WTC11 (cell line): ENCODE results near the gene PHACTR3. TPM values are rescaled to one million over a fixed set of nuclear protein-coding genes. Genes with fewer than 3 reads are reported as not detected.

ENCODE experiments used
- ATAC-seq: fragments of 200-7000 bp; cut with Tn5 transposase; 2 replicates; pipeline ENCODE4 v1.10.0; 2021; ENCODE audit warnings: mild to moderate bottlenecking, moderate library complexity
- CTCF ChIA-PET: fragments of 300-600 bp; sonication (Branson Sonifier 250); formaldehyde crosslinking; loops from one replicate; lab custom pipeline; 2021; ENCODE audit warnings: antibody characterized with exemption; lab: Charles Lee
- POLR2A ChIA-PET: fragments of 350-600 bp; sonication (Branson Sonifier 250); formaldehyde crosslinking; loops from one replicate; lab custom pipeline; 2021; ENCODE audit warnings: antibody characterized with exemption; lab: Charles Lee
- DNase-seq: peaks from one replicate; pipeline ENCODE4 v3.0.0; 2021; ENCODE audit warnings: low spot score
- H3K27ac Mint-ChIP-seq: 2 replicates; pipeline ENCODE4 v1.8.0; 2021; ENCODE audit warnings: mixed read lengths
- H3K27me3 Mint-ChIP-seq: 2 replicates; pipeline ENCODE4 v1.8.0; 2021; ENCODE audit warnings: low read depth, mild to moderate bottlenecking, moderate library complexity, mixed read lengths
- H3K36me3 Mint-ChIP-seq: 2 replicates; pipeline ENCODE4 v1.8.0; 2021; ENCODE audit warnings: mixed read lengths
- H3K4me1 Mint-ChIP-seq: 2 replicates; pipeline ENCODE4 v1.8.0; 2022; ENCODE audit warnings: mixed read lengths
- H3K4me3 Mint-ChIP-seq: 2 replicates; pipeline ENCODE4 v1.8.0; 2021; ENCODE audit warnings: mild to moderate bottlenecking, moderate library complexity, mixed read lengths
- H3K9me3 Mint-ChIP-seq: 2 replicates; pipeline ENCODE4 v1.8.0; 2021; ENCODE audit warnings: mixed read lengths
- ATF1 ChIP-seq: sonication (generic); formaldehyde crosslinking; IDR thresholded peaks from 2 replicates; pipeline ENCODE4 v1.8.1; 2023; ENCODE audit warnings: mild to moderate bottlenecking, moderate library complexity, missing genetic modification reagents
- CBFB ChIP-seq: sonication (generic); formaldehyde crosslinking; IDR thresholded peaks from 2 replicates; pipeline ENCODE4 v1.8.1; 2022; ENCODE audit warnings: mild to moderate bottlenecking, low read depth, missing genetic modification reagents
- FOXJ3 ChIP-seq: sonication (generic); formaldehyde crosslinking; IDR thresholded peaks from 2 replicates; pipeline ENCODE4 v1.9.0; 2021; ENCODE audit warnings: missing genetic modification reagents, mild to moderate bottlenecking, borderline replicate concordance
- FOXP1 ChIP-seq: sonication (generic); formaldehyde crosslinking; IDR thresholded peaks from 2 replicates; pipeline ENCODE4 v1.8.0; 2022; ENCODE audit warnings: missing genetic modification reagents, mild to moderate bottlenecking, moderate library complexity, borderline replicate concordance
- HMGA2 ChIP-seq: fragments of 250-450 bp; sonication (Bioruptor Pico); IDR thresholded peaks from 2 replicates; pipeline ENCODE4 v1.4.0; 2021; ENCODE audit warnings: mild to moderate bottlenecking, moderate library complexity
- JAZF1 ChIP-seq: fragments of 250-450 bp; sonication (Bioruptor Pico); IDR thresholded peaks from 2 replicates; pipeline ENCODE4 v1.9.0; 2021; ENCODE audit warnings: moderate library complexity, mild to moderate bottlenecking, inconsistent platforms
- MYBL2 ChIP-seq: sonication (generic); formaldehyde crosslinking; IDR thresholded peaks from 2 replicates; pipeline ENCODE4 v1.8.1; 2023; ENCODE audit warnings: mild to moderate bottlenecking, moderate library complexity, missing genetic modification reagents
- NFYB ChIP-seq: sonication (generic); formaldehyde crosslinking; conservative IDR thresholded peaks from 2 replicates; pipeline ENCODE4 v1.8.0; 2022; ENCODE audit warnings: low read depth, missing genetic modification reagents
- RORB ChIP-seq: fragments of 250-450 bp; sonication (Bioruptor Pico); IDR thresholded peaks from 2 replicates; pipeline ENCODE4 v1.9.0; 2021; ENCODE audit warnings: mild to moderate bottlenecking
- TP53 ChIP-seq: sonication (generic); formaldehyde crosslinking; IDR thresholded peaks from 2 replicates; pipeline ENCODE4 v1.8.1; 2023; ENCODE audit warnings: mild to moderate bottlenecking, missing genetic modification reagents
- ZNF138 ChIP-seq: sonication (generic); formaldehyde crosslinking; conservative IDR thresholded peaks from 2 replicates; pipeline ENCODE4 v1.8.1; 2022; ENCODE audit warnings: mild to moderate bottlenecking, moderate library complexity, missing genetic modification reagents
- ZNF219 ChIP-seq: sonication (generic); formaldehyde crosslinking; IDR thresholded peaks from 2 replicates; pipeline ENCODE4 v1.8.0; 2023; ENCODE audit warnings: missing genetic modification reagents, mild to moderate bottlenecking, borderline replicate concordance
- ZNF423 ChIP-seq: fragments of 250-450 bp; sonication (Bioruptor Pico); IDR thresholded peaks from 2 replicates; pipeline ENCODE4 v2.1.2; 2022; ENCODE audit warnings: mild to moderate bottlenecking, moderate library complexity
- ZNF671 ChIP-seq: fragments of 250-450 bp; sonication (Bioruptor Pico); IDR thresholded peaks from 2 replicates; pipeline ENCODE4 v1.8.0; 2021; ENCODE audit warnings: mild to moderate bottlenecking
- ZSCAN18 ChIP-seq: fragments of 250-450 bp; sonication (Bioruptor Pico); IDR thresholded peaks from 2 replicates; pipeline ENCODE4 v2.1.2; 2022; ENCODE audit warnings: mild to moderate bottlenecking, moderate library complexity
- total RNA-seq: library from RNA; stranded (reverse); gene quantifications from 3 replicates; pipeline ENCODE4 v1.2.3, GENCODE V29; 2021
- TF ChIP-seq, protein P1 (sequence below): sonication (generic); formaldehyde crosslinking; IDR thresholded peaks from 2 replicates; pipeline ENCODE4 v1.8.0; 2023; ENCODE audit warnings: mild to moderate bottlenecking, missing genetic modification reagents
- TF ChIP-seq, protein P2 (sequence below): sonication (generic); formaldehyde crosslinking; IDR thresholded peaks from 2 replicates; pipeline ENCODE4 v1.8.1; 2022; ENCODE audit warnings: low read depth, missing genetic modification reagents, borderline replicate concordance
- TF ChIP-seq, protein P3 (sequence below): sonication (generic); formaldehyde crosslinking; IDR thresholded peaks from 2 replicates; pipeline ENCODE4 v1.8.0; 2022; ENCODE audit warnings: missing genetic modification reagents
- TF ChIP-seq, protein P4 (sequence below): sonication (generic); formaldehyde crosslinking; IDR thresholded peaks from 2 replicates; pipeline ENCODE4 v1.8.0; 2022; ENCODE audit warnings: mild to moderate bottlenecking, missing genetic modification reagents
- TF ChIP-seq, protein P5 (sequence below): sonication (generic); formaldehyde crosslinking; IDR thresholded peaks from 2 replicates; pipeline ENCODE4 v1.8.1; 2022; ENCODE audit warnings: mild to moderate bottlenecking, moderate library complexity, missing genetic modification reagents

Gene PHACTR3
- total RNA-seq, 1 experiment from 2014 or later: 0.28 TPM

DNA sequence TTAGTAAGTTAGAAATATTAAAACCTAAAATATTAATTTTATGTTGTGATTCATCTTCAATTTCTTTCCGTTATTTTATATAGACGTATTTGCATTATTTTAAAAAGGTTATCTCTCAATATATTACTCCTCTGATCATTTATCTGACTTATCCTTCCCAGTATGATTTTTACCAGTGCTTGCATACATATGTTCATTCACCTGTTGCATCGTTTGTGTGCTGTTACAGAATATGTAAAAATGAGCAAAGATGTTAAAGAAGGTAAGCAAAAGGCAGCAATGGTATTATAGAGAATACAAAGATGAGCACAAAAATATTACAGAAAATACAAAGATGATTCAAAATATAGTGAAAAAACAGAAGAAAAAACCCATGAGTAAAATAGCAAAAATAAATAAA, 280.2 kb downstream of the PHACTR3 start:
- ChIA-PET CTCF (interaction anchor here (1.0 kb wide), 1 partner anchor 49 kb away, joined by 4 read pairs; the partner anchor contains the start of gene SYCP2), POLR2A (no interaction called here)
- no peak for TF ChIP-seq MYBL2 (CRISPR knock-in tag)
- TF ChIP-seq, protein P1, sequence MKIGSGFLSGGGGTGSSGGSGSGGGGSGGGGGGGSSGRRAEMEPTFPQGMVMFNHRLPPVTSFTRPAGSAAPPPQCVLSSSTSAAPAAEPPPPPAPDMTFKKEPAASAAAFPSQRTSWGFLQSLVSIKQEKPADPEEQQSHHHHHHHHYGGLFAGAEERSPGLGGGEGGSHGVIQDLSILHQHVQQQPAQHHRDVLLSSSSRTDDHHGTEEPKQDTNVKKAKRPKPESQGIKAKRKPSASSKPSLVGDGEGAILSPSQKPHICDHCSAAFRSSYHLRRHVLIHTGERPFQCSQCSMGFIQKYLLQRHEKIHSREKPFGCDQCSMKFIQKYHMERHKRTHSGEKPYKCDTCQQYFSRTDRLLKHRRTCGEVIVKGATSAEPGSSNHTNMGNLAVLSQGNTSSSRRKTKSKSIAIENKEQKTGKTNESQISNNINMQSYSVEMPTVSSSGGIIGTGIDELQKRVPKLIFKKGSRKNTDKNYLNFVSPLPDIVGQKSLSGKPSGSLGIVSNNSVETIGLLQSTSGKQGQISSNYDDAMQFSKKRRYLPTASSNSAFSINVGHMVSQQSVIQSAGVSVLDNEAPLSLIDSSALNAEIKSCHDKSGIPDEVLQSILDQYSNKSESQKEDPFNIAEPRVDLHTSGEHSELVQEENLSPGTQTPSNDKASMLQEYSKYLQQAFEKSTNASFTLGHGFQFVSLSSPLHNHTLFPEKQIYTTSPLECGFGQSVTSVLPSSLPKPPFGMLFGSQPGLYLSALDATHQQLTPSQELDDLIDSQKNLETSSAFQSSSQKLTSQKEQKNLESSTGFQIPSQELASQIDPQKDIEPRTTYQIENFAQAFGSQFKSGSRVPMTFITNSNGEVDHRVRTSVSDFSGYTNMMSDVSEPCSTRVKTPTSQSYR (CRISPR knock-in tag): no peak
- TF ChIP-seq FOXJ3 (CRISPR knock-in tag): no peak
- TF ChIP-seq, protein P2, sequence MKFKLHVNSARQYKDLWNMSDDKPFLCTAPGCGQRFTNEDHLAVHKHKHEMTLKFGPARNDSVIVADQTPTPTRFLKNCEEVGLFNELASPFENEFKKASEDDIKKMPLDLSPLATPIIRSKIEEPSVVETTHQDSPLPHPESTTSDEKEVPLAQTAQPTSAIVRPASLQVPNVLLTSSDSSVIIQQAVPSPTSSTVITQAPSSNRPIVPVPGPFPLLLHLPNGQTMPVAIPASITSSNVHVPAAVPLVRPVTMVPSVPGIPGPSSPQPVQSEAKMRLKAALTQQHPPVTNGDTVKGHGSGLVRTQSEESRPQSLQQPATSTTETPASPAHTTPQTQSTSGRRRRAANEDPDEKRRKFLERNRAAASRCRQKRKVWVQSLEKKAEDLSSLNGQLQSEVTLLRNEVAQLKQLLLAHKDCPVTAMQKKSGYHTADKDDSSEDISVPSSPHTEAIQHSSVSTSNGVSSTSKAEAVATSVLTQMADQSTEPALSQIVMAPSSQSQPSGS (CRISPR knock-in tag): no peak
- TF ChIP-seq JAZF1: no peak
- TF ChIP-seq CBFB: no peak
- no peak for TF ChIP-seq ZNF219 (CRISPR knock-in tag)
- no peak for TF ChIP-seq ZNF671 (CRISPR knock-in tag)
- TF ChIP-seq, protein P3, sequence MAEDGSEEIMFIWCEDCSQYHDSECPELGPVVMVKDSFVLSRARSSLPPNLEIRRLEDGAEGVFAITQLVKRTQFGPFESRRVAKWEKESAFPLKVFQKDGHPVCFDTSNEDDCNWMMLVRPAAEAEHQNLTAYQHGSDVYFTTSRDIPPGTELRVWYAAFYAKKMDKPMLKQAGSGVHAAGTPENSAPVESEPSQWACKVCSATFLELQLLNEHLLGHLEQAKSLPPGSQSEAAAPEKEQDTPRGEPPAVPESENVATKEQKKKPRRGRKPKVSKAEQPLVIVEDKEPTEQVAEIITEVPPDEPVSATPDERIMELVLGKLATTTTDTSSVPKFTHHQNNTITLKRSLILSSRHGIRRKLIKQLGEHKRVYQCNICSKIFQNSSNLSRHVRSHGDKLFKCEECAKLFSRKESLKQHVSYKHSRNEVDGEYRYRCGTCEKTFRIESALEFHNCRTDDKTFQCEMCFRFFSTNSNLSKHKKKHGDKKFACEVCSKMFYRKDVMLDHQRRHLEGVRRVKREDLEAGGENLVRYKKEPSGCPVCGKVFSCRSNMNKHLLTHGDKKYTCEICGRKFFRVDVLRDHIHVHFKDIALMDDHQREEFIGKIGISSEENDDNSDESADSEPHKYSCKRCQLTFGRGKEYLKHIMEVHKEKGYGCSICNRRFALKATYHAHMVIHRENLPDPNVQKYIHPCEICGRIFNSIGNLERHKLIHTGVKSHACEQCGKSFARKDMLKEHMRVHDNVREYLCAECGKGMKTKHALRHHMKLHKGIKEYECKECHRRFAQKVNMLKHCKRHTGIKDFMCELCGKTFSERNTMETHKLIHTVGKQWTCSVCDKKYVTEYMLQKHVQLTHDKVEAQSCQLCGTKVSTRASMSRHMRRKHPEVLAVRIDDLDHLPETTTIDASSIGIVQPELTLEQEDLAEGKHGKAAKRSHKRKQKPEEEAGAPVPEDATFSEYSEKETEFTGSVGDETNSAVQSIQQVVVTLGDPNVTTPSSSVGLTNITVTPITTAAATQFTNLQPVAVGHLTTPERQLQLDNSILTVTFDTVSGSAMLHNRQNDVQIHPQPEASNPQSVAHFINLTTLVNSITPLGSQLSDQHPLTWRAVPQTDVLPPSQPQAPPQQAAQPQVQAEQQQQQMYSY (CRISPR knock-in tag): no peak
- TF ChIP-seq NFYB (CRISPR knock-in tag): no peak
- TF ChIP-seq ZNF423: no peak
- TF ChIP-seq RORB (CRISPR knock-in tag): no peak
- no peak for TF ChIP-seq ZSCAN18
- TF ChIP-seq ATF1 (CRISPR knock-in tag): no peak
- TF ChIP-seq, protein P4, sequence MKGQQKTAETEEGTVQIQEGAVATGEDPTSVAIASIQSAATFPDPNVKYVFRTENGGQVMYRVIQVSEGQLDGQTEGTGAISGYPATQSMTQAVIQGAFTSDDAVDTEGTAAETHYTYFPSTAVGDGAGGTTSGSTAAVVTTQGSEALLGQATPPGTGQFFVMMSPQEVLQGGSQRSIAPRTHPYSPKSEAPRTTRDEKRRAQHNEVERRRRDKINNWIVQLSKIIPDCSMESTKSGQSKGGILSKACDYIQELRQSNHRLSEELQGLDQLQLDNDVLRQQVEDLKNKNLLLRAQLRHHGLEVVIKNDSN (CRISPR knock-in tag): no peak
- TF ChIP-seq ZNF138 (CRISPR knock-in tag): no peak
- no peak for TF ChIP-seq TP53
- TF ChIP-seq FOXP1 (CRISPR knock-in tag): no peak
- TF ChIP-seq, protein P5, sequence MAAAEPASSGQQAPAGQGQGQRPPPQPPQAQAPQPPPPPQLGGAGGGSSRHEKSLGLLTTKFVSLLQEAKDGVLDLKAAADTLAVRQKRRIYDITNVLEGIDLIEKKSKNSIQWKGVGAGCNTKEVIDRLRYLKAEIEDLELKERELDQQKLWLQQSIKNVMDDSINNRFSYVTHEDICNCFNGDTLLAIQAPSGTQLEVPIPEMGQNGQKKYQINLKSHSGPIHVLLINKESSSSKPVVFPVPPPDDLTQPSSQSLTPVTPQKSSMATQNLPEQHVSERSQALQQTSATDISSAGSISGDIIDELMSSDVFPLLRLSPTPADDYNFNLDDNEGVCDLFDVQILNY (CRISPR knock-in tag): no peak
- TF ChIP-seq HMGA2 (CRISPR knock-in tag): no peak
- Mint-ChIP-seq H3K4me3 (no peak overlapping the region), H3K27ac (no peak overlapping the region), H3K4me1 (no peaks in the 10 kb centered on the region), H3K36me3 (no peaks in the 10 kb centered on the region), H3K27me3 (peaks cover 34% of the 10 kb centered on the region), H3K9me3 (no peaks in the 10 kb centered on the region)
- ATAC-seq (no peak), DNase-seq (no peak)
